Measurements from ENCODE around the gene SPATA13. TPM values are rescaled to one million over a fixed set of nuclear protein-coding genes. Genes with fewer than 3 reads are reported as not detected.
"Not testable (repeated sequence)": the region's sequence is repeated elsewhere in the genome, so short reads cannot be mapped to it uniquely, and the experiment has no call there.

Gene SPATA13
- total RNA-seq, 1 donor from 2014 or later = 9.9 TPM

DNA sequence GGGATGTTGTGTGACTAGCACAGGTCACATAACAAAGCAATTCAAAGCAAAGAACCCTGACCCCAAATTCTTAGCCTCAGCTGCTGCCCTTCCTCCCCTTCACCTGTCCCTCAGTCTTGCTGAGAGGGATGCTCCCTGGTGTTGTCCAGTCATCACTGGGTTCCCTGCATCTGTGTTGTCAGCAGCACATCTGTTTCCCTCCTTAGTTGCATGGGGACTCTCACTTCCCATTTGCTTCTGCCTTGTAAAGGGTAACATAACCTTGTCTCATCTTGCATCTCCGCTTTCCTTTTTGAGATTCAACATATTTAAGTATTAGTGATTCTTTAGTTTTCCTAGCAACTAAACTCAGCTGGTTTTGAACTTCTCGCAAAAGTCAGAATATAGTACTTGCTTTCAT is 54.0 kb downstream of the SPATA13 start:
- no peak for DNase-seq (ENCODE audit: missing footprints)
- ATAC-seq = no peak
- intact Hi-C loops (cut with DNase I) = loop anchor here (2.0 kb wide), 1 partner anchor 54 kb away; the partner anchor contains the start of gene SPATA13

- ATAC-seq (no peak), DNase-seq (ENCODE audit: missing footprints) (no peak)
- intact Hi-C loops (cut with DNase I) = loop anchor here (2.0 kb wide), 1 partner anchor 54 kb away; the partner anchor contains the start of gene SPATA13
Observed at GRCh38 chr13:24215126-24215525, 54.6 kb downstream of the SPATA13 start.

DNA sequence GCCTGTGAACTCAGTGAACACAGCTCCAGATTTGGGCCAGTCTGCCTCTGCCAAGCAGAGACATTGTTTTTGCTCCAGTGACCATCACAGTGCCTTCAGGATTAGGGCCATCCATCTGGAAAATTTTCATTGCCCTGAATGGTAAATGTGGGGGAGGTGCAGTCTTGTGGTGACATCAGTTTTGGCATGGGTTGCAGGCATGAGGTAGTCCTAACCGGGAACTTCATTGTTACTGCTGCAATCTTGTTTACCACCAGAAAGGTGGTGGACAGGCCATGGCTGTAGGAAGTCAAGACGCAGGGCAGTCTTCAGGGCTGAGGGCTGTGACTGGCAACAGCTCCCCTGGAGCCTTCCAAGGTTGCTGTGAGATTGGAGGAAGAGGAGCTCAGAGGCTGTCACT is 55.2 kb downstream of the SPATA13 start:
- no peak for DNase-seq (ENCODE audit: missing footprints)
- peak; percentile 47 for ATAC-seq
- intact Hi-C loops (cut with DNase I) = loop anchor here (2.0 kb wide), 1 partner anchor 55 kb away; the partner anchor contains the start of gene SPATA13

DNA sequence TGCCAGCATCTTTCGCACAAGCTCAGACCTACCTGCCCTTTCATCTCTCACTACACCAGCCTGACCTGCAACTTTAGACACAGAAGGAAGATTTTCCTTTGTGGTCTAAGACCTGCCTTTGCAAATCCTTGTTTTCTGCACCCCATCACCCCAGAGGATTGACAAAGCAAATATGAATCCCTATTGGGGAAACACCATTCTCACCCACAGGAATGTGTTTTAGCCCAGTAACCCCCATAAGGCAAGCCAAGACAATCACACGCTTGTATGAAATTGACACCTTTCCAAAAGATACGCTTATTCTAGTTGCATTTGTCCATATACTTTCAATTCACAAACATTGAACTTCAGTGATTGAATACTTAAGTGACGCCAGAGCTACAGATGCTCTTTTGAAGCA is 55.7 kb downstream of the SPATA13 start:
- intact Hi-C loops (cut with DNase I) = no loop called here
- DNase-seq (ENCODE audit: missing footprints) = no peak

DNA sequence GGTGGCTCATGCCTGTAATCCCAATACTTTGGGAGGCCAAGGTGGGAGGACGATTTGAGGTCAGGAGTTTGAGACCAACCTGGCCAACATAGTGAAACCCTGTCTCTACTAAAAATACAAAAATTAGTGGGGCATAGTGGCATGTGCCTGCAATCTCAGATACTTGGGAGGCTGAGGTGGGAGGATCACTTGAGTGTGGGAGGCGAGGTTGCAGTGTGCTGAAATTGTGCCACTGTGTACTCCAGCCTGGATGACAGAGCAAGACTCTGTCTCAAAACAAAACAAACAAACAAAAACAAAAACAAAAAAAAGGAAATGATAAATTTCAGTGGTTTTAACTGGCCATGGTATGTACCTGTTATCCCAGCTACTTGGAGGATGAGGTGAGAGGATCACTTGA is 56.3 kb downstream of the SPATA13 start:
- ATAC-seq = not testable (repeated sequence)

More for the DNA sequence above, 55.7 kb downstream of the SPATA13 start:
- no peak for ATAC-seq

DNA sequence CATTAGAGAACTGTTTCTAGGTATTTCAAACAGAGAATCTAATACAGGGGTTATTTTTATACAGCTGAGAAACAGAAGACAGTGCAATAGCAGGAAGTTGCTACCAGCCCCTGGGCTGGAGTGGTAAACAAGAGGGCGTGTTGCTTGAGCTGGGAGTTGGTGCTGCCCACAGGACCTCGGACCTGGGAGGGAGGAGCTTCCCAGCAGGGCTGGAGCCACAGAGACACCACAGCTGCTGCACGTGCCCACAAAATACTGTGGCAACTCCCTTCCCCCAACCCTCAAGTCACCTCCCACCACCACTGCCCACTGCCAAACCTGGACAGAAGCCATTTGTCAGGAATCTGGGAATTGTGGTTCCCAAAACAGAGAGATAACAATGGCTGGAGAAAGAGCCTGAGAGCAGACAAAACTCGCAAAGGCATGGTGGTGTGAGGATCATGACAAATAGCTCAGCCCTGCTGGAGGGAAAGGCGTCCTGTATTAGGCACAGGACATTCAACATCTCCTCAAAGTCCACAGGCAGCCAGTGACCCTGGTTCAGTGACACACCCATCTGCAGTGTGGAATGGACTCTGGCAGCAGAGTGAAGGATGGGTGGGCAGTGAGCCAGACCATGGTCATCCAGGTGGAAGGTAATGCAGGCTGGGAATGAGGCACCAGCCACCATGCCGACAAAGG is 57.2 kb downstream of the SPATA13 start:
- no peak for ATAC-seq

More for the DNA sequence above, 56.3 kb downstream of the SPATA13 start:
- intact Hi-C loops (cut with DNase I); DNase-seq (ENCODE audit: missing footprints): not testable (repeated sequence)

GRCh38 chr13:24218338-24218737 is 57.8 kb downstream of the SPATA13 start:
- no peak for ATAC-seq
- intact Hi-C loops (cut with DNase I) = no loop called here
- DNase-seq (ENCODE audit: missing footprints) = no peak

More for the DNA sequence above, 57.2 kb downstream of the SPATA13 start:
- no peak for DNase-seq (ENCODE audit: missing footprints)
- intact Hi-C loops (cut with DNase I) = no loop called here

- DNase-seq (ENCODE audit: missing footprints) = no peak
- ATAC-seq = no peak
- intact Hi-C loops (cut with DNase I) = no loop called here
Observed at GRCh38 chr13:24218977-24219376, 58.5 kb downstream of the SPATA13 start.

- peak; percentile 74 for ATAC-seq
- no peak for DNase-seq (ENCODE audit: missing footprints)
- intact Hi-C loops (cut with DNase I) = loop anchor here (1.0 to 2.0 kb wide), 3 partner anchors 167 to 297 kb away; no protein-coding TSS in a partner anchor
Observed at GRCh38 chr13:24220086-24220703, 59.7 kb downstream of the SPATA13 start.

GRCh38 chr13:24221007-24221406 is 60.5 kb downstream of the SPATA13 start:
- intact Hi-C loops (cut with DNase I) = loop anchor here (2.0 kb wide), 2 partner anchors 200 to 298 kb away; no protein-coding TSS in a partner anchor
- no peak for DNase-seq (ENCODE audit: missing footprints)

GRCh38 chr13:24222756-24223155 is 62.2 kb downstream of the SPATA13 start:
- ATAC-seq (no peak), DNase-seq (ENCODE audit: missing footprints) (no peak)
- intact Hi-C loops (cut with DNase I) = no loop called here

More at GRCh38 chr13:24221007-24221406, 60.5 kb downstream of the SPATA13 start:
- ATAC-seq = no peak

DNA sequence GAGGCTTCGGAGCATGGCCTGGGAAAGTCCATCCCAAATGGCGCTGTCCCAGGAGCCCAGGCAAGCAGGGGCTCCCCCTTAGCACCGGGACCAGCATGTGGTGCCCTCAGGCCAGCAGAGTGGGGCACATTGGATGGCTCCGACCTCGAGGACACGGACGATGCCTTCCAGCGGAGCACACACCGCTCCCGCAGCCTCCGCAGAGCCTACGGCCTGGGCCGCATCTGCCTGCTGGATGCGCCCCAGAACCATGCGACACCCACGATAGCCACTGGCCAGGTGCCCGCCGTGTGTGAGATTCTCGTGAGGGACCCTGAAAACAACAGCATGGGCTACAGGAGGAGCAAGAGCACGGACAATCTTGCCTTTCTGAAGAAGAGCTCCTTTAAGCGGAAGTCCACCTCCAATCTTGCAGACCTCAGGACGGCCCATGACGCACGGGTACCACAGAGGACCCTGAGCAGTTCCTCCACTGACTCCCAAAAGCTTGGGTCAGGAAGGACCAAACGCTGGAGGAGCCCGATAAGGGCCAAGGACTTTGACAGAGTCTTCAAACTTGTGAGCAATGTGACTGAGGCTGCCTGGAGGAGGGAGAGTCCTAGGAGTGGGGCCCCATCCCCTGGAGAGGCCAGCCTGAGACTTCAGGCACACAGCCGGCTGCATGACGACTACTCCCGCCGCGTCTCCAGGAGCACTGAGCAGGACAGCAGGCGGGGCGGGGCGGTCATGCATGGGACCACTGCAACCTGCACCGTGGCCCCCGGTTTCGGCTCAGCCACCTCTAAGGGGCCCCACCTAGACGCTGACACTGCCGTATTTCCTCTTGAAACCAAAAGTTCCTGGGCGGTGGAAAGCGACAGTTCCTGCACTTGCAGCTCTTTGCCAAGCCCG is 63.1 kb downstream of the SPATA13 start:
- peak; percentile 69 for DNase-seq (ENCODE audit: missing footprints)
- no peak for ATAC-seq
- intact Hi-C loops (cut with DNase I) = no loop called here

DNA sequence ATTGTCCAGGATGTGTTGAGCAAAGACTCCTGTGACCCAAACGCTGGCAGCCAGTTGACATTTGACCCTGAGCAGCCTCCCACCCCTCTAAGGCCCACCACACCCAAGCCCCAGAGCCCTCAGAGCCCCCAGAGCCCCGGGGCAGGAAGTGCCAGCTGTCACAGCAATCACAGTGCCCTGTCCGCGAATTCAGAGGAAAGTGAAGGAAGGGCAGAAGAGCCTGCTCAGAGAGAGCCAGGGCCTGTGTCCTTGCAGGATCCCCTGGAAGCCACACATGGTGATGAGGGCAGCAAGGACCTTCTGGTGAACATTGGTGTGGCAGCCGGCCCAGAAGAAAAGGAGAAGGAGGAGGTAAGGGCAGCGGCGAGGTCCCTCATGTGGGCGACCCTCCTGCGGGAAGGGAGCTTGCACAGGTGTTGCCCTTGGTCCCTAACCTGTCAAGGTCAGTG is 63.7 kb downstream of the SPATA13 start:
- ATAC-seq = no peak
- intact Hi-C loops (cut with DNase I) = no loop called here
- no peak for DNase-seq (ENCODE audit: missing footprints)

DNA sequence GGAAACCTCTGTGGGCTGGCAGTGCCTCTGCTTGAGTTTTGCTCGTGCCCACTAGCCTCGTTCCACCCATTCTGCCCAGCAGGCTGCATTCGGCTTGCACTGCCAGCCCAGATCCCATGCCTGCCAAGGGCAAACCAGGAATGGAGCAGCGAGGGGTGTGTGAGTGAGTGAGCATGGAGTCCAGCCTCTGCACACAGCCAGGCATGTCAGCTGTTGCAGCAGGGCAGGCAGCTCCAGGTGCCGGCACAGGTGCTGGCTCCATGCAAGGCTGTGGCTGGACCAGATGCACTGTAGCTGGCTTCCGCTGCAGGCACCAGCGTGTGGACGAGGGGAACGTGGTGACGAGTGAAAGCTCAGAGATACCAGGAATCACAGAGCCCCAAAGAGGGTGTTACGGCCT is 64.5 kb downstream of the SPATA13 start:
- DNase-seq (ENCODE audit: missing footprints) (no peak), ATAC-seq (no peak)
- intact Hi-C loops (cut with DNase I) = no loop called here

- no peak for ATAC-seq
- no peak for DNase-seq (ENCODE audit: missing footprints)
- intact Hi-C loops (cut with DNase I) = no loop called here
Observed at GRCh38 chr13:24225930-24226329, 65.4 kb downstream of the SPATA13 start.

- DNase-seq (ENCODE audit: missing footprints) = no peak
- intact Hi-C loops (cut with DNase I) = no loop called here
- no peak for ATAC-seq
Observed at GRCh38 chr13:24226762-24227161, 66.2 kb downstream of the SPATA13 start.

- no peak for ATAC-seq
- intact Hi-C loops (cut with DNase I) = no loop called here
- DNase-seq (ENCODE audit: missing footprints) = no peak
Observed at GRCh38 chr13:24228852-24229458, 68.4 kb downstream of the SPATA13 start.

DNA sequence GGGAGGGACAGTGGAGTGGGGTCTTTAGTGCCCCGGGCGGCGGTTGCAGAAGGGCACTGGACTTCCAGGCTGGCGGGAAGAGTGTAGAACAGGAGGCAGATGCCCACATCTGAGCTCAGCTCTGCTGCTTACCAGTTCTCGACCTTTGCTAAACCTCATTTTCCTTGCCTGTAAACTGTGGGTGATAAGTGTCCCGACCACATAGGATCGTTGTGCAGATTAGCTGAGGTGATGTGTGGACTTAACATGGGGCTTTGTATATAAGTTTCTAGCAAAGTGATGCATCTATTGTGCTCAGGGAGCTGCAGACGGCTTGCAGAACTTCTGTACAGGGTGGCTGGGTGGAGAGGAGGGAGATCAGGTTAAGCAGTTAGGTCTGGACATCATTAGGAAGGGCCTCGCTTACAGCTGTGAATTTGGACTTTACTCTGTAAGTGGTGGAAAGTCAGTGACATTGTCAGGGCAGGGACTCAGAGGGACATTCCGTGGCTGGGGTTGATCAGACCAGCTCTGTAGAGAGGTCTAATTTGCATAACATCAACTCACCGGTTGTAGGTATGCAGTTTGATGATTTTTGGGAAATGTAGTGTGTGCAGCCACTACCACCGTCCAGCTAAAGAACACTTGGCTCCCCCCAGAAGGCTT is 70.0 kb downstream of the SPATA13 start:
- ATAC-seq (no peak), DNase-seq (ENCODE audit: missing footprints) (no peak)
- intact Hi-C loops (cut with DNase I) = no loop called here

Measured in Right ventricle myocardium inferior (tissue), 1 donor.